NCI-H82 treated with DMSO at 0.1 percent for 48 hours (cell line): Measurements from ENCODE around the gene ZNF667.

Source experiments
- DNase-seq: peaks from one replicate; lab custom pipeline; 2025; ENCODE audit not compliant: unreplicated experiment; lab: John Stamatoyannopoulos, UW

The ZNF667 gene

GRCh38 chr19:56393119-56394012 lies 83.8 kb downstream of the ZNF667 start, which contains the start of gene ZNF582:
TSS of gene ZNF582 (minus strand) at chr19:56393534. CDS start at chr19:56391752, 1,782 bp downstream.
- DNase-seq = peak; percentile 72
